ENCODE measurements around the gene PKNOX2. TPM values are rescaled to one million over a fixed set of nuclear protein-coding genes. Genes with fewer than 3 reads are reported as not detected.

The PKNOX2 gene
- total RNA-seq, 2 experiments from 2014 or later: not detected

- H3K79me2 ChIP-seq (ENCODE audit: insufficient read depth, low read depth, low read length): no peaks in the 10 kb centered on the region
- H3K27ac ChIP-seq (ENCODE audit: low read depth, low read length, poor library complexity, severe bottlenecking): no peak overlapping the region
- DNase-seq (ENCODE audit: low spot score): no peak
- no peaks in the 10 kb centered on the region for H3K9me3 ChIP-seq (ENCODE audit: low read length)
- no peak overlapping the region for H3K4me2 ChIP-seq (ENCODE audit: low read length)
- no peaks in the 10 kb centered on the region for H3K36me3 ChIP-seq (ENCODE audit: insufficient read depth, low read length)
- CTCF ChIA-PET (ENCODE audit: unreplicated experiment): no interaction called here
- no peaks in the 10 kb centered on the region for H4K20me1 ChIP-seq (ENCODE audit: insufficient read depth, low read length)
- H3K4me3 ChIP-seq (ENCODE audit: low read depth, low read length, poor library complexity, severe bottlenecking): no peak overlapping the region
- no TSS peak for BruUV-seq (replicated peaks)
- no peaks in the 10 kb centered on the region for H3K9me2 ChIP-seq (ENCODE audit: insufficient read depth, low read length)
- POLR2A ChIA-PET: no interaction called here
- intact Hi-C loops (cut with micrococcal nuclease; ENCODE audit: unreplicated experiment): no loop called here
- no peak overlapping the region for H2AFZ ChIP-seq (ENCODE audit: low read length)
- TF ChIP-seq, protein P1, sequence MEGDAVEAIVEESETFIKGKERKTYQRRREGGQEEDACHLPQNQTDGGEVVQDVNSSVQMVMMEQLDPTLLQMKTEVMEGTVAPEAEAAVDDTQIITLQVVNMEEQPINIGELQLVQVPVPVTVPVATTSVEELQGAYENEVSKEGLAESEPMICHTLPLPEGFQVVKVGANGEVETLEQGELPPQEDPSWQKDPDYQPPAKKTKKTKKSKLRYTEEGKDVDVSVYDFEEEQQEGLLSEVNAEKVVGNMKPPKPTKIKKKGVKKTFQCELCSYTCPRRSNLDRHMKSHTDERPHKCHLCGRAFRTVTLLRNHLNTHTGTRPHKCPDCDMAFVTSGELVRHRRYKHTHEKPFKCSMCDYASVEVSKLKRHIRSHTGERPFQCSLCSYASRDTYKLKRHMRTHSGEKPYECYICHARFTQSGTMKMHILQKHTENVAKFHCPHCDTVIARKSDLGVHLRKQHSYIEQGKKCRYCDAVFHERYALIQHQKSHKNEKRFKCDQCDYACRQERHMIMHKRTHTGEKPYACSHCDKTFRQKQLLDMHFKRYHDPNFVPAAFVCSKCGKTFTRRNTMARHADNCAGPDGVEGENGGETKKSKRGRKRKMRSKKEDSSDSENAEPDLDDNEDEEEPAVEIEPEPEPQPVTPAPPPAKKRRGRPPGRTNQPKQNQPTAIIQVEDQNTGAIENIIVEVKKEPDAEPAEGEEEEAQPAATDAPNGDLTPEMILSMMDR (conservative IDR thresholded peaks at IDR 0.05; ENCODE audit: low read length): no peak
- no peak for TF ChIP-seq EZH2phosphoT487 (IDR thresholded peaks at IDR 0.05; ENCODE audit: borderline replicate concordance, low read depth, low read length)
- no peaks in the 10 kb centered on the region for H3K4me1 ChIP-seq (ENCODE audit: insufficient read depth, low read length, poor library complexity, severe bottlenecking)
These were observed 129.0 kb downstream of the PKNOX2 start for GRCh38 chr11:125293596-125293995.

DNA sequence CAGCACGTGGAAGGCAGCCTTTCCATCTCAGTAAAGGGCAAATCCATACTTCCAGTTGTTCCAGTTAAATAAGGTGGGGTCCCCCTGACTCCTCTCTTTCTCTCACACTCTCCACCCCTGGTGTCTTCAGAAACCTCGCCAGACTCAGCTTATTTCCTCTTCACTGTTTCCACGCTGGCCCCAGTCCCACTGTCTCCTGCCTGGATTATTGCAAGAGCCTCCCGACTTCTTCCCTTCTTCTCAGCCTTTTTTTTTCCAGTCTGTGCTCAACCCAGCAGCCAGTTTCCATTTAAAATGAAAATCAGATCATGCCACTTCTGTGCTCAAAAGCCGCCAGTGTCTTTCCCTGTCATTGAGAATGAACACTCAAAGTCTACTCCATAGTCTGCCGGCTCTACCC lies 131.4 kb downstream of the PKNOX2 start:
- Histone ChIP-seq H3K9me2 (ENCODE audit: insufficient read depth, low read length) (no peaks in the 10 kb centered on the region), H3K4me2 (ENCODE audit: low read length) (no peak overlapping the region), H4K20me1 (ENCODE audit: insufficient read depth, low read length) (no peaks in the 10 kb centered on the region), H3K27ac (ENCODE audit: low read depth, low read length, poor library complexity, severe bottlenecking) (no peak overlapping the region), H2AFZ (ENCODE audit: low read length) (no peak overlapping the region), H3K9me3 (ENCODE audit: low read length) (no peaks in the 10 kb centered on the region), H3K79me2 (ENCODE audit: insufficient read depth, low read depth, low read length) (no peaks in the 10 kb centered on the region), H3K4me1 (ENCODE audit: insufficient read depth, low read length, poor library complexity, severe bottlenecking) (no peaks in the 10 kb centered on the region), H3K36me3 (ENCODE audit: insufficient read depth, low read length) (no peaks in the 10 kb centered on the region), H3K4me3 (ENCODE audit: low read depth, low read length, poor library complexity, severe bottlenecking) (no peak overlapping the region)
- ChIA-PET CTCF (ENCODE audit: unreplicated experiment) (no interaction called here), POLR2A (no interaction called here)
- DNase-seq (ENCODE audit: low spot score): no peak
- TF ChIP-seq EZH2phosphoT487 (IDR thresholded peaks at IDR 0.05; ENCODE audit: borderline replicate concordance, low read depth, low read length): no peak
- TF ChIP-seq, protein P1 (conservative IDR thresholded peaks at IDR 0.05; ENCODE audit: low read length): no peak
- intact Hi-C loops (cut with micrococcal nuclease; ENCODE audit: unreplicated experiment): no loop called here
- no TSS peak for BruUV-seq (replicated peaks)

DNA sequence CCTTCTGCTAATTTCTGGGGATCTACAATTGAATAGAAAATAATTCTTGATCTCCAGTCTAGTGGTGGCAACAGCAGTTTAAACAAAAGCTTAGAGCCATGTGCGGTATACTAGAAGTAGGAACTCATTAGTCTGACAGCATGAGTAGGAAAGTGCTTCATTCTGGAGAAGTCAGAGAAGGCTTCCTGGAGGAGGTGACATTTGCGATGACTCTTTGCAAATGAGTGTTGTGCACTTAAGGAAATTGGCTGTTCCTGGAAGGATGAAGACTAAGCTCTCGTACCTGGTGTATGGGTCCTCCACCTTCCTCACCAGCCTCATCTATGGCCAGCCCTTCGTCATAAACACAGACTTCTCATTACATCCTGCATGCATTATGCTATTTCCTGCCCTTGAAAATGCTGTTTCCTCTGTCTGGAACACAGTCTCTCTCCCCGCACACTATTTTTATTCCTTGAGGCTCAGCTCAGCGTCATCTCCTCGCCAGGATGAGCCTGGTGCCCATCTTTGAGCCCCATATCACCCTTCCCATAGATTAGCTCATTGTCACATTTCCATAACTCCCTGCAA lies 132.9 kb downstream of the PKNOX2 start:
- no peak for DNase-seq (ENCODE audit: low spot score)
- no TSS peak for BruUV-seq (replicated peaks)
- POLR2A ChIA-PET: interaction anchor here (1.0 kb wide), 1 partner anchor 17 kb away, joined by 3 read pairs; no protein-coding TSS in a partner anchor
- H3K36me3 ChIP-seq (ENCODE audit: insufficient read depth, low read length): no peaks in the 10 kb centered on the region
- TF ChIP-seq, protein P1 (conservative IDR thresholded peaks at IDR 0.05; ENCODE audit: low read length): no peak
- no peak for TF ChIP-seq EZH2phosphoT487 (IDR thresholded peaks at IDR 0.05; ENCODE audit: borderline replicate concordance, low read depth, low read length)
- intact Hi-C loops (cut with micrococcal nuclease; ENCODE audit: unreplicated experiment): no loop called here
- no peaks in the 10 kb centered on the region for H3K9me3 ChIP-seq (ENCODE audit: low read length)
- H3K79me2 ChIP-seq (ENCODE audit: insufficient read depth, low read depth, low read length): no peaks in the 10 kb centered on the region
- H2AFZ ChIP-seq (ENCODE audit: low read length): no peak overlapping the region
- no peak overlapping the region for H3K4me2 ChIP-seq (ENCODE audit: low read length)
- H4K20me1 ChIP-seq (ENCODE audit: insufficient read depth, low read length): no peaks in the 10 kb centered on the region
- CTCF ChIA-PET (ENCODE audit: unreplicated experiment): no interaction called here
- H3K9me2 ChIP-seq (ENCODE audit: insufficient read depth, low read length): no peaks in the 10 kb centered on the region
- no peak overlapping the region for H3K27ac ChIP-seq (ENCODE audit: low read depth, low read length, poor library complexity, severe bottlenecking)
- H3K4me1 ChIP-seq (ENCODE audit: insufficient read depth, low read length, poor library complexity, severe bottlenecking): no peaks in the 10 kb centered on the region
- H3K4me3 ChIP-seq (ENCODE audit: low read depth, low read length, poor library complexity, severe bottlenecking): no peak overlapping the region

All from OCI-LY7 (cell line).